Endometrial microvascular endothelial cells (primary cell): ENCODE measurements around the gene RIN3. TPM values are rescaled to one million over a fixed set of nuclear protein-coding genes. Genes with fewer than 3 reads are reported as not detected.

Source experiments
- in situ Hi-C: cut with HindIII; loops from 2 replicates; pipeline ENCODE4 v1.10.0; 2017; ENCODE audit warnings: low sequenced_read_pairs, low pct_unique_long_range_greater_than_20kb; ENCODE audit errors: inconsistent ontology term
- total RNA-seq: library from RNA; depleted of rRNA; stranded (reverse); fragments of >200 nt; gene quantifications from one replicate; pipeline ENCODE4 v1.2.3, GENCODE V29; 2015; ENCODE audit errors: inconsistent ontology term

RIN3 gene
- total RNA-seq, 1 donor from 2014 or later: 2.0 TPM

DNA sequence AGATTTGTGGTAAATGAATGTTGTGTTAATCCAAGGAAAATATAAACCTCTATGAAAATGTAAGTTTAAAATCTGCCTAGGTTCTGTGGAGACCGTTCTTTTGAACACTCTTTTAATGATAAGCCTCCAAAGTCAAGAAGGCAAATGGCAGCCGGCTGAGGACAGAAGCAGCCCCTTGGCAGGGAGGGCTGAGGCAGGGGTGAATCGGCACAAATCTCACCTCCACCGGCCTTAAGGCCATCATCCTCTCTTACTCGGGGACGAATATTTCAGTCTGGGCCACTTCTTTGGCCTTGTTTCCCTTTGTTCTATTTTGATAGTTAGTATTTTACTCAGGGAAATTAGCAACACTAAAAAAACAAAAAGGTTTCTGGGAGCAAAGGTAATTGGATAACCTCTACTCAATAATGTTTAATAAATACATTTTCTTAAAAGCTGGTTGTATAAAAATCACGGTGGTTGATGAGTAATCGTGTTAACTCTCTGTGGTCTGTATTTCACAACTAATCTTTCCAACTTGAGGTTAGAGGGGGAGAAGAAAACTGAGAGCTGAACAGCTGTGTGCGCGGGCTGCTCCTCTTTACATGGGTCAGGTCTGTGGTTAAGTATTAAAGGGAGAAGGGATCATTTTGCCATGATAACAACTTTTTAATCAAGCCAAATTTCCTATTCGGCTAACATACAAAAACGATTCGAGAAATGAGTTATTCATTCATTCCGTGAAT lies 216.2 kb downstream of the RIN3 start:
- in situ Hi-C loops: no loop called here

DNA sequence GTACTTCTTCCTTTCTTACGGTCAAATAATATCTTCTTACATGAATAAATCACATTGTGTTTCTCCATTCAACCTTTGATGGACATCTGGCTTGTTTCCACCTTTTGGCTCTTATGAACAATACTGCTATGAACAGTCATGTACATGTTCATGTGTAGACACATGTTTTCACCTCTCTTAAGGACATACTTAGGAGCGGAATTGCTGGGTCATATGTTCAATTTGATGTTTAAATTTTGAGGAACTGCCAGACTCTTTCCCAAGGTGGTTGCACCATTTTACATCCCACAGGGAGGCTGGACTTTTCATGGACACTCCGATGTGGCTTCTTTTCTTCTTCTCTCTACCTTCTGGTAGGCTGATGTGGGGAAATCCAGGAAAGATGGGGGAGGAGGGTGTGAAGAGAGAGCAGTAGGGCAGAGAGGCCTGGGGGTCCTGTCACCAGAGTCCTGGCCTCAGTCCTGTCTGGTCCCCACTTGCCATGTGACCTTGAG lies 218.1 kb downstream of the RIN3 start:
- in situ Hi-C loops: no loop called here

DNA sequence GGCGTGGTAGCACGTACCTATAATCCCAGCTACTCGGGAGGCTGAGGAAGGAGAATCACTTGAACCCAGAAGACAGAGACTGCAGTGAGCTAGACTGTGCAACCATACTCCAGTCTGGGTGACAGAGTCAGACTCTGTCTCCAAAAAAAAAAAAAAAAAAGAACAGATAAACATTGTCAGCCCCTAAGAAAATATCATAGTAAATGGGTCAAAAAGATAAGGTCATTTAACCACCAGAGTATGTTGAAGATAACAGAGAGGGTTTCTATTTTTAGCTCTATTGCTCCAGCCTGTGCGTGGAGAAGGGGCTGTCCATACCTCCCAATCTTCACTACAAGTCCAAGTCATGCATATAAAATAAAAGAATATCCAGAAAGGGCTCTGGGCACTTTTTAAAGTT lies 219.4 kb downstream of the RIN3 start:
- in situ Hi-C loops: no loop called here

DNA sequence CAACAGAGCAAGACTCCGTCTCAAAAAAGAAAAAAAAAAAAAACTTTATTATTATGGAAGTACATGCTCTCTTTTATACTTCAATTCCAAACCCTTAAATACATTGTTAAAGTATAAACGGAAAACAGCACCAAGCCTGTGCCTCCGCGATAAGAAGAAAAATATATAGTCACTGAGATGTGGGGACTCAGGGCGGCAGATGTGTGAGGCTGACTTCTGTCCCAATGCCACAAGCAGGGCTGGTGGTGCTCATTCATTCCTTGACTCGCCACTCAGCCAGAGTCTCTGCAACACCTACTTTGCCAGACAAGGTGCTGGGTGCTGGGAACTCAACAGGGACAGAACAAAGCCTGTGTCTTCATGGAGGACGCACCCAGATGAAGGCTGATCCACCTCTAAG lies 221.0 kb downstream of the RIN3 start:
- in situ Hi-C loops: no loop called here

DNA sequence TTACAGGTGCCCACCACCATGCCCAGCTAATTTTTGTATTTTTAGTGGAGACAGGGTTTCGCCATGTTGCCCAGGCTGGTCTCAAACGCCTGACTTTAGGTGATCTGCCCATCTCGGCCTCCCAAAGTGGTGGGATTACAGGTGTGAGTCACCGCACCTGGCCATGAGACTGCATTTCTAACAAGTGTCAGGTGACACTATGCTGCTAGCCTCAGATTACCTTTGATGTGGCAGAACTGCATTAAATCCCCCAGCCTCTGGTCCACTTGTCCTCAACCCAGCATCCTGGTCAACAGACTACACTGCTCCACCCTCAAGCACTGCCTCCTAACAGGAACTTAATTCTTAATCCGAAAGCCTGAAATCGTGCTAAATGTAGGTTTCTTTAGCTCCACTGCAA lies 221.8 kb downstream of the RIN3 start:
- in situ Hi-C loops: no loop called here

DNA sequence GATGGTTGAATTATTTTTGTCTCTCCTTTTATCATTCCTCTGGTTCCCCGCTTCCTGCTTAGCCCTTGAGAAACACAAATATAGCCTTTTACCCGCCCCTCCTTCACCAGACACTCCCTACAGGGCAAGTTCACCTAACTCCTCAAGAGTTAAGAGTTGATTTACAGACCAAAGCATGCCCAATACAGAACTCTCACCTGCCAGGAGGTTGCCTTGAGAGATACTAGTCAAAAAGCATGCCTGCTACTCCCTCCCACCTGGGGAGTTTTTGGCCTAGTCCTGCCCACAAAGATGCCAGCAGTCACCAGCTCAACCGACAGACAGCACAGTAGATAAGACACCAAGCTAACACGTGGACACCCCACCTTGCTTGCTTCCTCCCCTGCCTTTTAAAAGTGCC lies 223.6 kb downstream of the RIN3 start:
- in situ Hi-C loops: no loop called here

DNA sequence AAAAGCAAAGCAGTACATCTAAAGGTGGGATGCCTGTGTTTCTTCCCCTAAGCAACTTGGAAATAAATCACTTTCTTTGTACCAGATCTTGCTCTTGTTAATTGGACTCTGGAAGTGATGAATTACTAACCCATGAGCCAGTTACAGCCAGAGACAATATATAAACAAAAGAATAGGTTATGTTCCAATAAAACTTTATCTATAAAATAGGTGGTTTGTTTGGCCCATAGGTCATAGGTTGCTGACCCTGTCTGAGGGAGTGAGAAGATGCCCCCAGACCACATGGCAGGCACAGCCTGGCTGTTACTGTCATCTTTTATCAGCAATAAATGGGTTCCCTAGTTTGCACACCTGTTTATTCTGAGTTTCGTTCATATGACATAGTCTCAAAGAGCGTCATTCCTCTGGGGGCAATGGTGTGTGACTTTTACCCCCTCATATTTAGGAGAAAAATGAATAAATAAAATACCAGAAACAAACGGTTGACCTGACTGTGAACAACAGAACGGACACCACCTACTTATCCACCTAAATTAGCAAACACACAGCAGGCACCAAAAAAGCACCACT lies 224.1 kb downstream of the RIN3 start:
- in situ Hi-C loops: no loop called here

Other genes with a start within 250 kb of the RIN3 start
- gene SLC24A4, start 190.6 kb upstream of the RIN3 start, total RNA-seq: not detected
- gene LGMN, start 234.8 kb downstream of the RIN3 start, total RNA-seq: 55.4 TPM